Measurements from ENCODE around the gene EHMT1. TPM values are rescaled to one million over a fixed set of nuclear protein-coding genes. Genes with fewer than 3 reads are reported as not detected.
A peak's percentile ranks its signal among the peaks of the same experiment; 100 is the strongest.

Gene EHMT1
- total RNA-seq, 1 donor from 2014 or later = 64.5 TPM

- Histone ChIP-seq H3K27ac (ENCODE audit: low read depth, low read length) (no peak overlapping the region), H3K27me3 (ENCODE audit: insufficient read depth, low read length) (no peaks in the 10 kb centered on the region), H3K9me3 (ENCODE audit: insufficient read depth, low read depth, low read length) (no peaks in the 10 kb centered on the region), H4K20me1 (ENCODE audit: insufficient read depth, low read length) (peaks cover 45% of the 10 kb centered on the region), H3K4me2 (ENCODE audit: low read length) (peak overlapping the region; percentile 98), H3K79me2 (ENCODE audit: insufficient read depth, low read length) (peaks cover 44% of the 10 kb centered on the region), H2AFZ (ENCODE audit: low read depth, low read length) (peak overlapping the region; percentile 52), H3K4me1 (ENCODE audit: insufficient read depth, low read length) (peaks cover 10% of the 10 kb centered on the region), H3K4me3 (ENCODE audit: insufficient read depth, low read depth, low read length) (peak overlapping the region; percentile 79), H3K36me3 (ENCODE audit: insufficient read depth, low read length) (peaks cover 19% of the 10 kb centered on the region), H3K9ac (ENCODE audit: low read length) (peak overlapping the region; percentile 85)
- Mint-ChIP-seq H3K36me3 (ENCODE audit: low read depth, unreplicated experiment) (peaks cover 4% of the 10 kb centered on the region), H3K4me1 (ENCODE audit: low read depth, unreplicated experiment) (peaks cover 4% of the 10 kb centered on the region), H3K27me3 (ENCODE audit: low read depth, unreplicated experiment) (peaks cover 6% of the 10 kb centered on the region), H3K4me3 (ENCODE audit: unreplicated experiment) (peak overlapping the region; percentile 88), H3K27ac (ENCODE audit: unreplicated experiment) (no peak overlapping the region), H3K9me3 (ENCODE audit: unreplicated experiment) (no peaks in the 10 kb centered on the region)
- DNase-seq (ENCODE audit: low read depth) (peak; percentile 3), FAIRE-seq (no peak)
- no peak for TF ChIP-seq EZH2 (IDR thresholded peaks at IDR 0.05; ENCODE audit: insufficient read depth, low read length)
- TF ChIP-seq CTCF (IDR thresholded peaks at IDR 0.05; ENCODE audit: insufficient read depth, low read depth, low read length) = no peak
Measured at GRCh38 chr9:137589441-137590122, 29.2 kb upstream of the EHMT1 start.

- H3K4me1 Mint-ChIP-seq (ENCODE audit: low read depth, unreplicated experiment) = peaks cover 4% of the 10 kb centered on the region
- H3K9me3 Mint-ChIP-seq (ENCODE audit: unreplicated experiment) = no peaks in the 10 kb centered on the region
- no peaks in the 10 kb centered on the region for H3K27me3 ChIP-seq (ENCODE audit: insufficient read depth, low read length)
- peak overlapping the region; percentile 98 for H3K4me2 ChIP-seq (ENCODE audit: low read length)
- peaks cover 4% of the 10 kb centered on the region for H3K36me3 Mint-ChIP-seq (ENCODE audit: low read depth, unreplicated experiment)
- H3K4me3 ChIP-seq (ENCODE audit: insufficient read depth, low read depth, low read length) = peak overlapping the region; percentile 79
- peaks cover 19% of the 10 kb centered on the region for H3K36me3 ChIP-seq (ENCODE audit: insufficient read depth, low read length)
- H3K4me1 ChIP-seq (ENCODE audit: insufficient read depth, low read length) = peaks cover 10% of the 10 kb centered on the region
- peaks cover 42% of the 10 kb centered on the region for H4K20me1 ChIP-seq (ENCODE audit: insufficient read depth, low read length)
- H3K4me3 Mint-ChIP-seq (ENCODE audit: unreplicated experiment) = no peak overlapping the region
- no peak overlapping the region for H2AFZ ChIP-seq (ENCODE audit: low read depth, low read length)
- DNase-seq (ENCODE audit: low read depth) = no peak
- no peak overlapping the region for H3K27ac Mint-ChIP-seq (ENCODE audit: unreplicated experiment)
- TF ChIP-seq EZH2 (IDR thresholded peaks at IDR 0.05; ENCODE audit: insufficient read depth, low read length) = no peak
- TF ChIP-seq CTCF (IDR thresholded peaks at IDR 0.05; ENCODE audit: insufficient read depth, low read depth, low read length) = no peak
- no peak overlapping the region for H3K27ac ChIP-seq (ENCODE audit: low read depth, low read length)
- H3K79me2 ChIP-seq (ENCODE audit: insufficient read depth, low read length) = peaks cover 42% of the 10 kb centered on the region
- FAIRE-seq = no peak
- peak overlapping the region; percentile 85 for H3K9ac ChIP-seq (ENCODE audit: low read length)
- peaks cover 6% of the 10 kb centered on the region for H3K27me3 Mint-ChIP-seq (ENCODE audit: low read depth, unreplicated experiment)
- H3K9me3 ChIP-seq (ENCODE audit: insufficient read depth, low read depth, low read length) = no peaks in the 10 kb centered on the region
Measured at GRCh38 chr9:137590123-137590468, 28.7 kb upstream of the EHMT1 start.

All from astrocyte (in vitro differentiated cells and primary cell).